Head of caudate nucleus (tissue), 42 donors: ENCODE results near the gene CTSL.

Experiments
- DNase-seq, 42 donors: peaks; one replicate each; pipeline versions ENCODE4 v3.0.0 to v3.0.0-alpha.2; 2020 to 2021; ENCODE audit warnings: mixed read lengths in 7 of 42
- intact Hi-C: fragments of 100-400 bp; cut with DNase I; formaldehyde crosslinking; loops from one replicate; pipeline ENCODE4 v1.15.0; 2022

CTSL gene

DNA sequence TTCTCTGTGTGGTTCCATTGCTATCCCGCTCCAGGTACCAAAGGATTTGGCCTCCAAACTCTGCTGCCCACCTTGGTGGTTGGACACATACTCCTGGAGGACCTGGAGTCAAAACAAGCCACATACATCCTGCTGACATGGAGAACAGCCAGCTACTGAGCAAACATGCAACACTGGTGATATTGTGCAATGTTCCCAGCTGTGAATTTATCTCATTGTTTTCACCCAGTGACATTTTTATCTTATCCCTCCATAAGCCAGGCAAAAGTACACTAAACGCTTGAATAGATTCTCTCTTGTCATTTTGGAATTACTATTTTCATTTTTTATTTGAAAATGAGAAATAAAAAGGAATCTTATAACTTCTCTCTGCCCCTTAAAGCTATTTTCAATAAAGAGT, 11.1 kb upstream of the CTSL start:
- intact Hi-C loops: no loop called here

DNA sequence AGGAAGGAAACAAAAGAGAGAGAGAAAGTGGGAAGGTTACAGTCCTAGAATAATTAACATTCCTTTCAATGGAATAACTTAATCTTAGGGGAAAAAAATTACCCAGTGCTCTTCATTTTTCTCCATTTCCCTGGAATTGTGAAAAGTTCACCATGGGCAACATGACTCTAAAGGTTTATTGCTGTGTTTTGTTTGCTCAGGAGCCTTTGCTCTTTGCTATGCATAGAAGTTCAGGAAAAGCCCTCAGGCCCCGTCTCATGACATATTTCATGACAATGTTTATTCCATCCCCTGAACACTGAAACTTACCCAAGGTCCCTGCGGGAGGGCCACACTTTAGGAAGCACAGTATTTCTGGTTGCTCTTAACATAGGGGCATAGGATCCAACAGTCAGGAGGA, 9.8 kb upstream of the CTSL start:
- DNase-seq: no peak
- intact Hi-C loops: no loop called here

More for the DNA sequence above, 11.1 kb upstream of the CTSL start:
- DNase-seq: peak in 20 of 42 donors; percentile 32 to 69 (median 50)

DNA sequence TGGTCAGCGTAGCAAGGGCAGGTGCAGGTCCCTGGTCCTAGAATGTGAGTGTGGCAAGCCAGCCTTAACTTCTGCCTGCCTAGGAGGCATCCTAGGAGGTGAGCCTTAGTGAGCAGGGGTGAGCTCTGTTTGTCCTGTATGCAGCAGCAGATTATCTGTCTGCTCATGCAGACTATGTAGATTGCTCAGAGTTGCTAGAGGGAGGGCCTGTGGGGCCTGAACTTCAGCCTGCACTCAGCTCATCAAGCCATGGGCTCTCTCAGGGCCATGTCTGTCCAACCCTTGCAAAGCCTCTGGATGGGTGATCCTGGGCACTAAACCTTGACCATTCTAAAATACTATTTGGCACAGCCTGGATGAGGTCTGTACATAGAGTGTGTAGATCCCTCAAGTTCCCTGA, 8.5 kb upstream of the CTSL start:
- intact Hi-C loops: no loop called here
- DNase-seq: no peak

DNA sequence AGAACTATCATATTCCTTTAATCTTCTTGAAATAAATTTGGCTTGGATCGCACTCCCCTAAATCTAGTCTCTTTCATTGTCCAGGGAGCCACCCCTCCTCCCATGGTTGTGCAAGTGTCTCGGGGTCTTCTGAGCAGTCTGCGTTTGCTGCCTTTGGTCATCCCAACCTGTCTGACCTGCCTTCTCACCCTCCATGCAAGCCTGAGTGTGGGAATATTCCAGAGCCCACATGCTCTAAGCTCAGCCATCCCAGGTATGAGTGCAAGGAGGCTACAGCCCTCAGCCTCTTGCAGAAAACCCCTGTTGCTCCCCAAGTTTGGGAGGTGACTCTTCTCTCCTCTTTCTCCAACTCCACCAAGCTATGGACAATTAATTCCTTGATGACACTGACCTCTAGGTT, 7.7 kb upstream of the CTSL start:
- no peak for DNase-seq
- intact Hi-C loops: no loop called here

DNA sequence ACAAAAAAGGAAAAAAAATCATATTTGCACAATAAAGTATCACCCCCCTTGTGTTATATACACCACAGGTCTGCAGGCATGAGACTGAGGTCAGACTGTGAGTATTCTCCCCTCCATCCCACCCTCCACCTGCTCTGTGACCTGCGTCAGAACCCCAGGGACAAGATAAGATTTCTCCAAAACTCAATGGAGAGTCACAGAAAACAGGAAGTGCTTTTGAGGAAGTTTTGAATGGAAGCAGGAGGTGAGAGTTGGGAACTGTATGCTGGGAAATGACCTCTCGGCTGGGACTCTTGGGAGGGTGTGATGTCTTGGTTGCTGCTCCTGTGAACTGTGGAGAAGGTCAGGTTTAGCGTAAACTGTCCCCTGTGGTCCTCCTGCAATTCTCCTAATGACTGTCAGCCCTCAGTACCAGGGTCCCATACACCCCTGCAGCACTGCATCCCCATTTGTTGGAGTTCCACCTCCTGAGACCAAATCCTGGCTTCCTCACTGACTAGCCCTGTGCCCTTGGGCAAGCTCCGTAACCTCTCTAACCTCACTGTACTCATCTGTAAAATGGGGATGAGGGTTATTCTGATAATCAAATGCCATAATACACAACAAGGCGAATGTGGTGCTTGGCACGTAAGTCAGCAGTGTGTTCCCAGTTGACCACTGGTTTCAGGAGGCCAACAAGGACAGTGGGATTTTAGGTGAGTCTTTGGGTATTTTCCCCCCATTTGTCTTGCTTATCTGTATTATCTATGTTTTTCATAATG, 6.9 kb upstream of the CTSL start:
- DNase-seq: no peak
- intact Hi-C loops: no loop called here

DNA sequence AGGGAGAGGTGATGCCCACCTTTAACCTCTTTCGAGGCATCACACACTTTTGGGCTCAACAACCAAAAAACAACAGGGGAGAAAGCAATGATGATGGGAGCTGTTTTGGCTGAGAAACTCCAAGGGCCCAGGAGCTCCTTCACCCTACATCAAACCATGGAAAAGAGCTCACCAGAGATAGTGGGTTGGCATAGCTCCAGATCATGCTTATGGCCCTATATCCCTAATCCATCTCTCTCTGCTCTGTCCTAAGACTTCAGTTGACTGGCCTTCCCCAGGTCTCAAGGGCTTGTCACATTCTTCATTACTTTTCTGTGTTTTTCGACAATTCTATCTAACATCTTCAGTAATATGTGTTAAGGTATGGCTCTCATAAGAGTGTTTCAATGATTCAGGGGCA, 5.7 kb upstream of the CTSL start:
- DNase-seq: no peak
- intact Hi-C loops: loop anchor here (10.0 kb wide), 1 partner anchor 255 kb away; the partner anchor contains the start of gene CDK20

DNA sequence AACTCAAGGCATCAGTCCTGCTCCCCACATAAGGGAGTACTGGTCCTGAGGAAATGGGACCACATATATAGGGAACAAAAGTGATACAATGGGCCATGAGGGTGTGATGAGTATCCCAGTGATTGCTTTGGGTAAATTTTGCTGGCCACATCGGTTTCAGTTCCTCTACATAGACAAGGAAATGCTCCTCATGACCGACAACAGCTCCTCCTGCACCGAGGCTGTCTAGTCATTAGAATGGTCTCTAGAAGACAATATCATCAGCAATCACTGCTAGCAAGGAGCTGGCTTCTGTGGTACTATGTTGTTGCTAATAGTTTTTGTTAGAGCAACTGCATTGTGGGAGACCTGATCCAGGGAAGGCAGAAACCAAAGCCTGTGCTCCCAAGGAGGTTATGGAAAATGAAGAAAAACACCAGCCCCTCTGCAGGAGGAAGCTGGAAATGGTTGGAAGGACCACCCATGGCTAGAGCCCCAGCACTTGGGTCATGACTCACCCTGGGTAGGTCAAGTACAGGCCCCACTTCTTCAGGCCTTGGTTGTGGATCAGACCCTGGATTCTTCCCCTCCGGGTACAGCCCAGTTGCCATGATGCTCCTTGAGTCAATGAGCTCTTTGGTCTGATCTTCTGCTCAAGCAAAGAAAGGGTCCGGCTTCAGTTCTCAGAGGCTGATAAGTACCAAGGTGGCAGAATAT, 3.4 kb upstream of the CTSL start:
- DNase-seq: peak in 9 of 42 donors; percentile 25 to 53 (median 39)
- intact Hi-C loops: loop anchor here (10.0 kb wide), 1 partner anchor 252 kb away; the partner anchor contains the start of gene CDK20

DNA sequence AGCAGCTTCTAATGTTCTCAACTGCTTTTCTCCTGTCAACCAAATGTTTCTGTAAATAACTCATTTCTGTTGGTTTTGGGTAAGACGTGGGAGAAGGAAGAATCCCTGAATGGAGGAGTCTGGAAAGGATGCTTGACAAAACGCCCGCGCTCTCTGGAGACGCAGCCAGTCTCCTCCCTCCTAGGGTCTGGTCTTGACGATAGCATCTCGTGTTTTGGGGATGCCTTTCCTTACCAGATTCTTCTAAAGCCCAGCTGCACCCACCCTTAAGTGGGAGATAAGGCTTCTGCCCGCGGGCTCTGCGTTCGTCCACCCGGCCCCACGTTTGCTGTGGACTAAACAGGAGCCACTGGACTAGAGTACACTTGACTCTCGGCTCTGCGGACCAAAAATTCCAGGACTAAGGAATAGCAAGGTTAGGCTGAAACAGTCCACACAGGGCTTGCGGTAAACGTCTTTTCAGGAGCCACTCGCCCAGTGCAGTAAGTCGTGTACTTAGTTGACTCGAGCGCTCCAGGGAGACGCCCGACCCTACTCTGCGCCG, 491 bp upstream of the CTSL start:
- peak in 30 of 42 donors; percentile 20 to 76 (median 48) for DNase-seq
- intact Hi-C loops: loop anchor here (10.0 kb wide), 1 partner anchor 249 kb away; the partner anchor contains the start of gene CDK20

DNA sequence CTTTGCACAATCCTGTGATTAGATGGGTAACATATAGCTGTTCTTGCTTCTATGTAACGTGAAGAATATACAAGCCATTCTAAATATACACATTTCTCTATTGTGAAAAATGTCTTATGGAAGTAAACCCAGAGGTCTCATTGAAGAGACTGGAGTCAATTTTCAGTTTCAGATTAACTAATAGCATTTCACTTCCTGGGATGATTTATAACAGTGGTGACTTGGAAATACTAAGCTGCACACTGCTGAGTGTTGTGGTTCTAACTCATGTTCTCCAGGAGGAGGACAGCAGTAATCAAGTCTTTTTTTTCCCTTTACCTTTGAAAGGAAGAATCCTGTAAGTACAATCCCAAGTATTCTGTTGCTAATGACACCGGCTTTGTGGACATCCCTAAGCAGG, 3.3 kb downstream of the CTSL start:
- no peak for DNase-seq
- intact Hi-C loops: loop anchor here (10.0 kb wide), 1 partner anchor 246 kb away; the partner anchor contains the start of gene CDK20

DNA sequence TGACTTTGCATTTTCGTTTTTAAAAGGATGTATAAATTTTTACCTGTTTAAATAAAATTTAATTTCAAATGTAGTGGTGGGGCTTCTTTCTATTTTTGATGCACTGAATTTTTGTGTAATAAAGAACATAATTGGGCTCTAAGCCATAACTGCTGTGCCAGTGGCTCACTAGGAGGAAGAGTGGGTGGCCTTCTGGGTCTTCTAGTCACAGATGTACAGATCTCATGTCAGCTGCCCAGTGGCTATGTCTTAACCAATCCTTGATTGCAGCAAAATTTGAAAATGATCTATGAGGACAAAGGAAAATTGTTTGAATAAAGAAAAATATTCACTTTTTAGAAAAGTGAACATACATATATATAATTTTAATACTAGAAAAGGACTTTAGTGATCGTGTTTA, 5.4 kb downstream of the CTSL start:
- no peak for DNase-seq
- intact Hi-C loops: no loop called here

DNA sequence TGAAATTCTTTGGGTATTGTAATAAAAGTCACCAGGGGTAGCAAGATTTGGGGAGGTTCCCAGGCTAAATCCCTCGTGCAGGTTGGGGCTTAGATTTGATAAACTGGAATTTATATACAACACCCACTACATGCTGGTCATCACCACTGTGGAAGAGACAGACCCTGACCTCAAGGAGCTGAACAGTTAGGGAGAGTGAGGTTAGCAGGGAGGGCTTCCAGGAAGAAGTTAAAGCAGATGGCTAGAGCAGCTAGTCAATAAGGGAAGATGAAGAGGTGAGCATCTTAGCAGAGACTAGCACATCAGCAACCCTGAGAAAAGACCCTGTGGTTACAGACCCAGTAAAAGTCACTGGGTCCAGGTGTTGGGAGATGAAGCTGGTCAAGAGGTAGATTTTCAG, 6.4 kb downstream of the CTSL start:
- DNase-seq: no peak
- intact Hi-C loops: no loop called here

DNA sequence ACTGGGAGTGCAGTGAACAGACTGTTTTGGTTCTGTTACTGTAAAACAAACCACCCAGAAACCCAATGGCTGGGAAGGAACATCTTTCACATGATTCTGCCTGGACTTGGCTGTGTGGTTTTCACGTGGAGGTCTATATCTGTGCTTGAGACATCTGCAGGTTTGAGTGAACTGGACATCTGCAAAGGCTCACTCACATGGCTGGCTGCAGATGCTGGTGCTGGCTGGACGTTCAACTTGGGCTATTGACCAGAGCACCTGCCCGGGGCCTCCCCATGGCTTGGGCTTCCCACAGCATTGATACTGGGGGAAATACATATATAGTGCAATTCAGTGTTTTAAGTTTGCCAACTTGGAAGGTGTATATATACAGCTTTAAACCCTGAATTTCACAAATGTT, 6.8 kb downstream of the CTSL start:
- no peak for DNase-seq
- intact Hi-C loops: no loop called here

DNA sequence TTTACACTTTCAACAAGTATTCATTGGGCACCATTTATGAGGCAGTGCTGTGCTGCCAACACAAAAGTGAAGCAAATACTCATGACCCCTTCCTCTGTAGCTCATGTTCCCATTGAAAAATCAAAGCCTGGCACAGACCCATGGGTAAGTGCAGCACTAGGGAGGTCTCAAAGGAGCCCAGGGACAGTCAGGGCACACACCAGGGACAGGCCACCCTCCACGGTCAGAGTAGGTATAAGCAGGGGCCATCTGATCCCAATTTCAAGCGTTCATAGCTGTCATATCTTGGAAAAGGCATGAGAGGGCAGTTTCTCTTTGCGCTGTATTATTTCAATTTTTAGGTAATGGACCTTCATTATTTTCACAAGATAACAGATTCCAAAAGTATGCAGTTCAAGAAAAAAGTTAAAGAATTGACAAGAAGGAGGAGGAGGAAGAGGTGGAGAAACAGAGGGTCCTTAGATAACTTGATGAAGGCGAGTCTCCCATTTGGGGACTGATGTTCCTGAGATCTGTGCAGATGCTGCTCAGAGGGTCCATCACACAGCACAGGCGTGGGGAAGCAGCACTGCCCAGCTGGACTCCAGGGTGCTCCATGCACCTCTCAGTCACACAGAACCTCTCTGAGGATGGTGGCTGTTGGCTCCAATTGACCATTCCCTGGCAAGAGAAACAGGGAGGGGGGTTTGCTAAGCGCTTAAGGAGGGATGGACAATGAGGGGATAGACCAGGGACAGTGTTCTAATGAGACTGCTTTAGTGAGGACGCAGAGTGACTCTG, 7.5 kb downstream of the CTSL start:
- DNase-seq: no peak
- intact Hi-C loops: no loop called here

DNA sequence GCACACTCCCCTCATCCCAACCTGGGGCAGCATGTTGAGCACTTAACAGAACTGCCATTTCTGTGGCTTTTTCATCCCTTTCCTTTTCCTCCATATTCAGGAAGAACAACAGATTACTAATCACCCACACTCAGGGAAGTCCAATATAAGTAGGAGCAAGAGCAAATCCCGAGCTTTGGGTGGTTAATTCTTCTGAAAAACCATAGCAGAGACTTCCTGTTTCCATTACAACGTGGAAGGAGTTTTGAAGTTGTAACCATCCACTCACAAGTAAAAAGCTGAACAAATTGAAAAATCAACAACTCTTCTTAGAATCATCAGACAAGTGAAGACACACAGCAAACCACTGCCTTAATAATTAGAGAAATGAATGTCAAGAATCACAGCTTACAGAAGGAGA, 8.2 kb downstream of the CTSL start:
- DNase-seq: no peak

DNA sequence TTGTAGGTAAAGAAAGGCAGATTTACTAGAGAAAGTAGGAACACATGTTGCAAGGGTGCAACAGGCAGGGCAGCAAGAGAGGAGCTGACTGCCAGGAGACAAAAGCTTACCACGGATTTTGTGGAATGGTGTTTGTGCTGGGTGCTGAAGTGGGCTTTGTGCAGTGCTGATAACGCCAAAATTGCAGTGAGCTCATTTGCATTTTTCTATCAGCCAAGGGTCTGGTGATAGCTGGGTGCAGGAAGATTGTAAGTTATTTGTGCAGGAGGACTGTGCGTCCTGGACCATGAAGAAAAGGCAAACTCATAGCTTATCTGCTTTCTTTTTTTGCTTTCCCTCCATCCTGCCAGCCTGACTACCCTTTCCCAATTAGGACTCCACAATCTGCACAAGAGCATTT, 13.6 kb downstream of the CTSL start:
- no peak for DNase-seq
- intact Hi-C loops: no loop called here

More for the DNA sequence above, 8.2 kb downstream of the CTSL start:
- intact Hi-C loops: no loop called here

DNA sequence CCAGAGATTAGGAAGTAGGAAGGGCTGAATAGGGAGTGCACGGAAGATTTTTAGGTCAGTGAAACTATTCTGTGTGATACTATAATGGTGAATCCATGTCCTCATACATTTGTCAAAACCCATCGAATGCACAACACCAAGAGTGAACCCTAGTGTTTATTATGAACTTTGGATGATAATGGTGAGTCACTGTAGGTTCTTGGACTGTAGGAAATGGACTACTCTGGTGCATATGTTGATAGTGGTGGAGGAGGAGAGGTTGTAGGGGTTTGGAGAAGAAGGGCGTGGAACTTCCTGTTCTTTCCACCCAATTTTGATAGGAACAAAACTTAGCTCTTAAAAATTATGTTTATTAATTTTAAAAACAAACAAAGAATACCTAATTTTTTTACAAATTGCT, 14.3 kb downstream of the CTSL start:
- intact Hi-C loops: no loop called here
- DNase-seq: no peak

DNA sequence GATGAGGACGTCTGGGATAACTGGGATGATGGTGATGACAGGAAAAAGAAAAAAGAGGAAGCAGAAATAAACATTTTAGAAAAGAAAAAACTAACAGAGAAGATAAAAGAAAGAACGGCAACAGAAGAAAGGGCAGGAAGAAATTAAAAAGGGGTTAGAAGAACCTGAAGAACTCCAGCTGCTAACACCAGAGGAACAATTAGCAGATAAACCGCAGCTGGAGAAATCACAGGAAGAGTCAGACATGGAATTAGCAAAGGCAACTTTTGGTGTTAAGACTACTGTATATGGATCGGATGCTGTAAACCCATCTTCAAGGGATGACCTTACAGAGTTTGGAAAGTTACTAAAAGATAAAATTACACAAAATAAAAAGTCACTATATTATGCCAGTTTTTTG, 15.4 kb downstream of the CTSL start:
- intact Hi-C loops: no loop called here
- DNase-seq: no peak

DNA sequence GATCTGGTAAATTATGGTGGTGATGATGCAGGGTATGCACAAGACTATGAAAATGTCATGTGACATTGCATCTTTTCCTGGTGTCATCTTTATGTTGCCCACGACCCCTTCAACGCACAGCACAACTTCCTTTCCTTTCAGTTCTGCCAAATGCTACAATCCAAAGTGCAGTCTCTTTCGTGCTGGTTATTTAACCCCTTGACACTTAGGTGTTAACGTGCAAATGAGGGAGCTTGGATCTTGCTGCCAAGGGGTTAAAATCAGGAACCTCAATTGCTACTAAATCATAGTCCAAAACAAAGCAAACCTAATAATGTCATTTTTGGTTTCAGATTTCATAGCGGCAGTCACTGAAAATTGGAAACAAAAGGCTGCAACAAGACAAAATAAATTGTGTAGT, 16.0 kb downstream of the CTSL start:
- intact Hi-C loops: no loop called here
- no peak for DNase-seq

DNA sequence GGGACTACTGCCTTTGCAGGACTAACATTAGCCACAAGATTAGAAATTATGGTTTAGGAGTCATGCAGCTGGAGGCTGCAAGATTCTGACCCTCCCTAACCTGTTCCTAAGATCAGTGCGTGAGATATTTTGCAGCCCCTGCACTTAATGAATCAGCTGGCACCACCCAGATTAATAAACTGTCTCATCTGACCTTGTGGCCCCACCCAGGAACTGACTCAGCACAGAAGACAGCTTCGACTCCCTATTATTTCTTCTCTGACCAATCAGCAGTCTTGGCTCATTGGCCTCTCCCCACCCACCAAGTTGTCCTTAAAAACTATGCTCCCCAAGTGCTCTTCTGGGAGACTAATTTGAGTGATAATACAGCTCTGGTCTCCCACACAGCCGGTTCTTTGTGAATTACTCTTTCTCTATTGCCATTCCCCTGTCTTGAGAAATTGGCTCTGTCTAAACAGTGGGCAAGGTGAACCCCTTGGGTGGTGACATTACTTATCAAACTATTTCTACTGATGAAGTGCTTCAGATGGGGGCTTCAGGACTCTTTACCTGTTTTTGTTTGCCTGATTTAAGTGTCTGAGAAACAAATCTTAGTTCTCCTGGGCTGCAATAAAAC, 17.0 kb downstream of the CTSL start:
- no peak for DNase-seq
- intact Hi-C loops: no loop called here
